A549 treated with GW870086 at 1 μM for 4 hours (cell line): ENCODE results near the gene TARBP2. TPM values are rescaled to one million over a fixed set of nuclear protein-coding genes. Genes with fewer than 3 reads are reported as not detected.

Source experiments
- total RNA-seq: library from RNA; stranded (reverse); fragments of 200-300 nt; extraction: Qiagen RNA extraction; gene quantifications from 5 replicates; pipeline ENCODE4 v1.2.3, GENCODE V29; 2022; ENCODE audit warnings: low read depth

The TARBP2 gene, protein sequence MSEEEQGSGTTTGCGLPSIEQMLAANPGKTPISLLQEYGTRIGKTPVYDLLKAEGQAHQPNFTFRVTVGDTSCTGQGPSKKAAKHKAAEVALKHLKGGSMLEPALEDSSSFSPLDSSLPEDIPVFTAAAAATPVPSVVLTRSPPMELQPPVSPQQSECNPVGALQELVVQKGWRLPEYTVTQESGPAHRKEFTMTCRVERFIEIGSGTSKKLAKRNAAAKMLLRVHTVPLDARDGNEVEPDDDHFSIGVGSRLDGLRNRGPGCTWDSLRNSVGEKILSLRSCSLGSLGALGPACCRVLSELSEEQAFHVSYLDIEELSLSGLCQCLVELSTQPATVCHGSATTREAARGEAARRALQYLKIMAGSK
- 43.1 to 57.7 TPM (median 51.0 TPM) in 5 replicates for total RNA-seq

DNA sequence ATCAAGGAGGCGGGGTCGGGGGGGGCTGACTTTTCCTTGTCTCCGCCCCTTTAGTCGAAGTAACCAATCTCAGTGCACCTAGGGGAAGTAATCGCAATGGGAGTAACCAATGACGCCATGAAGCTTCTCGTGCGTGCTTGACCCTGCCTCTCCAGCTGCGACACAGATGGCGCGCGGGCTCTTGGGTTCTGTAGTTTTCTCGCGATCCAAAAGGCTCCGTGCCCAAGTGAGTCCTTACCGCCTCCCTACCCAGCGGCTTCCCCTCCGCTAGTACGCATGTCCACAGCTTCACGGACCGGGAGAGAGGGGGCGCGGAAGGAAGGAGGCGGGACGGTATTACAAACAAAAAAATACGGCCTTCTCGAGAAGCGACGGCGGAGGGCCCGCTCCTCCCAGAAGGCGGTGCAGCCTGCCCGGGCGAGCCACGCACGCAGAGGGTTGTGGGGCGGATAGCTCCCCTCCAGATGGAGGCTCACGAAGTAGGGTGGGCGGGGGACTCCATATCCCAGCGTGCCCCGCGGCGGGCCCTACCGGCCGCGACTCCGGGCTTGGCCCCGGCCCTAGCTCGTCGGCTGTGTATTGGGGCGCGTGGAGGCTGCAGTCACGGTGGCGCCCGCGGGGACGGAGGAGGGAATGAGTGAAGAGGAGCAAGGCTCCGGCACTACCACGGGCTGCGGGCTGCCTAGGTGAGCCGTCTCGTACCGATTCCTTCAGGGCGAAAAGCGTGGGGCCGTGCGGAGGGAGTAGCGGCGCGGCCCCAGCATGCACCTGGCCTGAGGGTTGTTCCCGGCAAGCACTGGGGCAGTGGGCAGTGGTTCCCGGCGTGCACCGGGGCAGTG, at the start of gene TARBP2:
TSS of gene TARBP2 (plus strand) at position 508 of the 839 bp plus-strand sequence. CDS start at position 634, 126 bp downstream.

GRCh38 chr12:53451661-53452158, 49.4 kb upstream of the TARBP2 start, which contains the start of gene PCBP2:
Gene PCBP2 (plus strand): TSS chr12:53452102. CDS start chr12:53454801, 2,699 bp downstream.

DNA sequence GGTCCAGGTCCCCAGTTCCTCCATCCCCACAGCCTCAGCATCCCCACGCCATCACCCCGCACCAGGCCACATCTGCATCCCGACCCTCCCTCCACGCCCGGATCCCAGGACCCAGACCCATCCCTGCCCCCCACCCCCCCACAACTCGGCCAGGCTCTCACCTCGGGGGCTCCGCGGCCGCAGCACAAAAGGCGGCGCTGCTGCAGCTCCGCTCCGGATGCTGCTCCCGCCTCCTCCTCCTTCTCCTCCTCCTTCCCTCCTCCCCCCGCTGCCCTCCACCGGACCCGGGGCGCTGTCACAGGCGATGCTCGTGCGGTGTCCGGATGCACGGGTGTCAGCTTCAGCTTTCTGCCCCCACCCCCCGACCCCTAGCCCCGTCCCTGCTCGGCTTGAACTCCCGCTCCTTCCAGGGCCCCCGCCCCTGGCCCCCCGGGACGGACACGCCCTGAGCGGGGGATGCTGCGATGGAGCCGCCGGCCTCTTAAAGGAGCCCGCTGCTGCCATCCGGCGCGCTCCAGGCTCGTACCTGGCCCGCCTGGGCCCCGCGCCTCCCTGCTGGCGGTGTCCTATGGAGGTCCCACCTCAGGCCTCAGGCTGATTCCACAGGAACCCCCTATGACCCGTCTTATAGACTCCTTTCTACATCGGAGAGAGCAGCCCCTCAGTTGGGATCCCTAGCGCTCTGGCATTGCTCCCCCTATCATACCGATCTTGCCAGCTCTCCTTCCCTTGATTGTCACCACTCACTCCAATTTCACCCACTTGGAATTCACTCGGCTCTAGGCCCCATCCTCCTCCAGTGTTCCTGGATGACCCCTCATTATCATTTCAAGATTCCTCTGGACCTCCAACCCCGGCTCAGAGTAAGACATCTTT, 1.6 kb upstream of the TARBP2 start, which contains the start of gene MAP3K12:
TSS of gene MAP3K12 (minus strand) at position 193 of the 876 bp plus-strand sequence. CDS start 12,067 bp downstream, outside the sequence.

DNA sequence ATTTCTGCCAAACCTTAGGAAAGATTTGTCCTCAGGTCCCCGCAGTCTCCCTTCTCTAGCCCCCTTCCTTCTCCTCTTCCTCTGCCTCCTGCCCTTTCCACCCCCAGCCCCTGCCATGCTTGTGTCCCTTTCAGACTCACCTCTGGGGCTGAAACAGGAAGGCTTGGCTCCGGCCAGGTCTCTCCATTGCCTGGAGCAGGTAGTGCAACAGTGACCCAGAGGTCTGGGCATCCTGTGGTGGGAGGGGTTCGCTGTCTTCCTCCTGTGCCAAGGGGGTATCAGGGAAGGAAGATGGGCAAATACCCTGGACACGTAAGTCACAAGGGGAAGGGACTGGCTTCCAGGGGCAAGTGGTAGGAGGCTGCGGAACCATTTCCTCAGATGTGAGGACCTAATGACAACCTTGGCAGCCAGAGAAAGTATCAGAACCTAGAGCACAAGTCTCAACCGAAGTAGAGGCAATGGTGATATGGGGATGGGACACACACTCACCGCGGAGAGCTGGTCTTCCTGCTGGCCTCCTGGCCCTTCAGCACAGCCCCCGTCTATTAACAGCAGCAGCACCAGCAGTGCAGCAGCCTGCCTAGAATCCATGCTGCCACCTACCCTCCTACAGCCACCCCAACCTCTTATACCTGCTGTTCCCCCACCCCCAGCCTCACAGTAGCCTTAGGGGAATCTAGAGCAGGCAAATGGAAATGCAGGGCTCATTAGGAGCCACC, 6.0 kb downstream of the TARBP2 start, which contains the start of gene NPFF:
TSS of gene NPFF (minus strand) at position 604 of the 722 bp plus-strand sequence. CDS start at position 594, 10 bp downstream.

Other genes starting within 250 kb of the TARBP2 start
- 14.8 to 21.4 TPM (median 18.5 TPM) in 5 replicates for gene ESPL1, start 233.0 kb upstream of the TARBP2 start, total RNA-seq
- 489 to 606 TPM (median 503 TPM) in 5 replicates for gene PFDN5, start 205.7 kb upstream of the TARBP2 start, total RNA-seq
- 73.5 to 107 TPM (median 90.2 TPM) in 5 replicates for gene MYG1, start 201.6 kb upstream of the TARBP2 start, total RNA-seq
- gene AAAS, start 179.7 kb upstream of the TARBP2 start, total RNA-seq: 74.5 to 81.6 TPM (median 77.1 TPM) in 5 replicates
- gene SP7, start 164.9 kb upstream of the TARBP2 start, total RNA-seq: 0.08 to 0.10 TPM (median 0.10 TPM) in 3 of 5 replicates, not detected in the others
- gene SP1, start 121.1 kb upstream of the TARBP2 start, total RNA-seq: 17.8 to 24.0 TPM (median 21.8 TPM) in 5 replicates
- 0.75 to 1.9 TPM (median 1.1 TPM) in 5 replicates for gene AMHR2, start 77.4 kb upstream of the TARBP2 start, total RNA-seq
- gene PRR13, start 59.5 kb upstream of the TARBP2 start, total RNA-seq: 260 to 366 TPM (median 324 TPM) in 5 replicates
- 605 to 635 TPM (median 619 TPM) in 5 replicates for gene PCBP2, start 49.2 kb upstream of the TARBP2 start, total RNA-seq
- gene MAP3K12, start 1.8 kb upstream of the TARBP2 start, total RNA-seq: 9.5 to 15.0 TPM (median 13.3 TPM) in 5 replicates
- gene NPFF, start 6.2 kb downstream of the TARBP2 start, total RNA-seq: 0.85 TPM in 1 of 5 replicates, not detected in the others
- gene ATF7, start 125.1 kb downstream of the TARBP2 start, total RNA-seq: 17.7 to 20.4 TPM (median 18.5 TPM) in 5 replicates
- 626 to 703 TPM (median 647 TPM) in 5 replicates for gene ATP5MC2, start 174.8 kb downstream of the TARBP2 start, total RNA-seq
- 15.7 to 19.7 TPM (median 18.8 TPM) in 5 replicates for gene CALCOCO1, start 226.2 kb downstream of the TARBP2 start, total RNA-seq